LNCaP clone FGC (cell line): ENCODE results near the gene SOWAHA.

Experiments used
- DNase-seq: peaks from one replicate; pipeline ENCODE4 v3.0.0-alpha.2; 2011; ENCODE audit warnings: low read depth
- H3K4me3 ChIP-seq: 2 replicates; pipeline ENCODE4 v1.5.1; 2011; ENCODE audit warnings: mild to moderate bottlenecking, low read depth, low read length, control low read depth
- TF ChIP-seq, protein P1 (sequence below): IDR thresholded peaks from 2 replicates; pipeline ENCODE4 v1.5.1; 2012; ENCODE audit warnings: mild to moderate bottlenecking; ENCODE audit not compliant: control insufficient read depth, insufficient read depth; ENCODE audit errors: extremely low read depth

Gene SOWAHA

GRCh38 chr5:132838516-132839282 lies 25.6 kb downstream of the SOWAHA start:
- TF ChIP-seq, protein P1, sequence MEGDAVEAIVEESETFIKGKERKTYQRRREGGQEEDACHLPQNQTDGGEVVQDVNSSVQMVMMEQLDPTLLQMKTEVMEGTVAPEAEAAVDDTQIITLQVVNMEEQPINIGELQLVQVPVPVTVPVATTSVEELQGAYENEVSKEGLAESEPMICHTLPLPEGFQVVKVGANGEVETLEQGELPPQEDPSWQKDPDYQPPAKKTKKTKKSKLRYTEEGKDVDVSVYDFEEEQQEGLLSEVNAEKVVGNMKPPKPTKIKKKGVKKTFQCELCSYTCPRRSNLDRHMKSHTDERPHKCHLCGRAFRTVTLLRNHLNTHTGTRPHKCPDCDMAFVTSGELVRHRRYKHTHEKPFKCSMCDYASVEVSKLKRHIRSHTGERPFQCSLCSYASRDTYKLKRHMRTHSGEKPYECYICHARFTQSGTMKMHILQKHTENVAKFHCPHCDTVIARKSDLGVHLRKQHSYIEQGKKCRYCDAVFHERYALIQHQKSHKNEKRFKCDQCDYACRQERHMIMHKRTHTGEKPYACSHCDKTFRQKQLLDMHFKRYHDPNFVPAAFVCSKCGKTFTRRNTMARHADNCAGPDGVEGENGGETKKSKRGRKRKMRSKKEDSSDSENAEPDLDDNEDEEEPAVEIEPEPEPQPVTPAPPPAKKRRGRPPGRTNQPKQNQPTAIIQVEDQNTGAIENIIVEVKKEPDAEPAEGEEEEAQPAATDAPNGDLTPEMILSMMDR: no peak
- no peak overlapping the region for H3K4me3 ChIP-seq
- DNase-seq: no peak

GRCh38 chr5:132839426-132840301 lies 26.6 kb downstream of the SOWAHA start:
- DNase-seq: peak; percentile 76
- TF ChIP-seq, protein P1: no peak
- H3K4me3 ChIP-seq: no peak overlapping the region

DNA sequence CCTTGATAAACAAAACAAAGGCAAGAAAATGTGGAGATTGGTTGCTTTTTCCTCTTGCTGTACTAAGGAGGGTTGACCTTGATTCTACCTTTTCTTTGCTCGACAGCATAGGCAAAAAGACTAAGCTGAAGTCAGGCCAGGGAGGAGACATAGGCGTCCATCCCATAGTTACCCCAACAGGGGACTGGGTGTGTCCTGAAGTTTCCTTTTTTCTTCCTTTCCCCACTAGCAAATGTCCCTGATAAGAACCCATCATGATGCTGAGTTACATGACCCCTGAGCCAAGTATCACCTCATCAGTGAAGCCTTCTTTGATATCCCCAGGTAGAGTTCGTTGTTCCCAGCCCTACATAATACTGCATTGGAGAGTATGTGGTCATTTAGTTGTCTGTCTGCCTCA lies 27.2 kb downstream of the SOWAHA start:
- H3K4me3 ChIP-seq: no peak overlapping the region
- DNase-seq: no peak
- TF ChIP-seq, protein P1: no peak

GRCh38 chr5:132840896-132841295 lies 27.8 kb downstream of the SOWAHA start:
- TF ChIP-seq, protein P1: no peak
- no peak for DNase-seq
- H3K4me3 ChIP-seq: no peak overlapping the region

- TF ChIP-seq, protein P1: no peak
- DNase-seq: no peak
- H3K4me3 ChIP-seq: no peak overlapping the region
These were observed 28.2 kb downstream of the SOWAHA start for GRCh38 chr5:132841305-132841704.

DNA sequence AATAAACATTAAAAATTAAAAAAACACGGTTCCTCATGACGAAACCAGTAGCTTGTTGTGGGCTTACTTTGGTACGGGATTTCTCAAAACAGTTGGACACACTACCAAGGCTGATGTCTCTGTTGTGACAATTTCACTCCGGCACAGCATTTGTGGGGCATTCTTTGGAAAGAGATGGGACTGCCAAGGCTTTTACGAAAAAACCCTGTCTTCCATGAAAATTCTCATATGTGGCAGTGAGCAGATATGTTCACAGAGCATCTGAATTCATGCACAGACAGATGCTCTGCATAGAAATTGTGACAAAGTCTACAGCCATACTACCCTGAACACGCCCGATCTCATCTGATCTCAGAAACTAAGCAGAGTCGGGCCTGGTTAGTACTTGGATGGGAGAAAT lies 35.2 kb downstream of the SOWAHA start:
- DNase-seq: no peak
- TF ChIP-seq, protein P1: no peak

More for the DNA sequence above, 35.2 kb downstream of the SOWAHA start:
- no peak overlapping the region for H3K4me3 ChIP-seq
